Activated CD4-positive, alpha-beta T cell treated with anti-CD3 and anti-CD28 coated beads, Interleukin-2, Interleukin-4, amounts not matched to agents 100 ng/mL and 50 ng/mL, durations not matched to agents 16 hours and 8 hours (primary cell): ENCODE results near the gene FSCN2.

Experiments
- DNase-seq: peaks from one replicate; pipeline ENCODE4 v3.0.0-alpha.2; 2020; ENCODE audit warnings: low spot score

FSCN2 gene

DNA sequence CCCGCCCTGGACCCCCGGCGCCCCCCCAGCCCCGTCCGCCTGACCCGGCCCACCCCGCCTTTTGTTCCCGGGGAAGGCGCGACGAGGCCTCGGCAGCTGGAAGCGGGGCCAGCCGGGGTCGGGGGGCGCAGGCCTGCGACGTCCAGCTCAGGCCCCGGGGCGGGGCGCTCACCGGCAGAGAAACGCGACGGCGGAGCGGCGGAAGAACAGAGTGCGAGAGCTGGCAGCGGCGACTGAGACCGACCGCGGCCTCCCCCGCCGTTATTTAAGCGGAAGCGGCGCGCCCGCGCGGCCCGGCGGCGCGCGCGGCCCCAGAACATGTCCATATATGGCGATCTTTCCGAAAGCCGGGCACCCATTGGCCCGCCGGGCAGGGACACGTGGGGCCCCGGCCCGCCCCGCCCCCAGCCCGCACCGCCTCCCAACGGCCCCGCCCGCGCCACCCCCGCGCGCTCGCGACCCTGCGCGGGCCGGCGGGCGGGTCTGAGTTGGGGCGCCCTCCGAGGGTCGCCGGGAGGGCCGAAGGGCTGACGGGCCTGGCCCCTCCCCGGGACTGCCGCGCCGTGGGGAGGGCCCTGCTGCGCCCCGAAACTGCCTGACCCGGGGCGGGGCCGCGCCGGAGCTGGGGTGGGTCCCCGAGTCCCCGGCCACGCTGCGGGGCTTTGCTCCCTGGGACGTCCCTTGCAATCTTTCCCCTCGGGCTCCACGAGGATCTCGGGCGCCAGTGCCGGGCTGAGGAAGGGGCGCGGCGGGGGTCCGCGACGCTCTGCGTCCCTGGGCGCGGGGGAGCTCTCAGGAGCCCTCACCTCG is 15.4 kb upstream of the FSCN2 start, which contains the start of gene ACTG1:
ACTG1 (minus strand) TSS at position 238 of the 810 bp plus-strand sequence. CDS start 445 bp downstream, outside the sequence.
- peak; percentile 95 for DNase-seq

DNA sequence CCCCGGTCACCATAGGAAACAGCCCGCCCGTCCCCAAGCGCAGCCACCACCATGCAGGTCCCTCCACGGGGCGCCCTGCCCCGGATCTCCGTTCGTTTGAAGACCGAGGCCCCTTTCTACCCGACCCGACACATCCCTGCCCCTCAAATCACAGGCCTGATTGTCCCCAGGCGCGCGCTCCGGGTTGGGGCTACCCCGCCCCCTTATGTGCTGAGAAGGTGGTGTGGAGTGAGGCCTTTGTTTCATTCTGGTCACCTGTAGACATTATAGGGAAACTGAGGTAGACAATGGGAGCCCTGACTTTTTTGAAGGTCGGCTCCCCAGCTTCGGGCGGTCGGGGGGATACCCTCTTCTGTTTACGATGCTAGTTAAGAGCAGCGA is 14.8 kb upstream of the FSCN2 start:
- DNase-seq = peak; percentile 72

DNA sequence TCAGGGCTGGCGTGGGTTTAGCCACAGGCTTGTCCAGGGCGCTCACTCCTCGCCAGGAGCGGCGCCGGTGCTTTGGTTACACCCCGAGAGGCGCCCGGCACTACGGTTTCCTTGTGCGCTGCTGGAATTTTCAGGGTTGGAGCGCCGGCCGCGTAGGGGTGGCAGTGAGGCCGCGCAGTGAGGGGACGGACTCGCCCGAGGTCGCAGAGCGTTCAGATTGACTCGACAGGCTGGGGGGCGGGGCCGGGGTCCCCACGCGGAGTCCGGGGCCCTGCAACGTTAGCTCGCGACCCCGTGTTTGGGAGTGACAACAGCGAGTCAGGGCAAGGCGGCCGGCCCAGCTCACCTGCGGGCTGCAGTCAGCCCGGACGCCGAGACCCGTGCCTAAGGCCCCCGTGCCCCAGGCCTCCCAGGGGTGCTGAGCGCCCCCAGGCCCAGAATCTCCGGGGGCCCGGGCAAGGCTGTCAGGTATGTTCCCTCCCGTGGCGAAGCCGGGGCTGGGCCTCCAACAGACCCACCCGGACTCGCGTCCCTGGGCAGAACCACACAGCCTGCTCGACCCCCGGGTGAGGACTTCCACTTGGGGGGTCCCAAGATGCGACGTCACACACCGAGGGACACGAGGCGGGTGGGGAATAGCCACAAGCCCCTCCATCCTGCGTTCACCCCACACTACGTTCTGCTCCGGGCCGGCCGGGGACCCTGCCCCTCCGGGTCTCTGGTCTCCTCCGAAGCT is 14.3 kb upstream of the FSCN2 start:
- DNase-seq = peak; percentile 60

DNA sequence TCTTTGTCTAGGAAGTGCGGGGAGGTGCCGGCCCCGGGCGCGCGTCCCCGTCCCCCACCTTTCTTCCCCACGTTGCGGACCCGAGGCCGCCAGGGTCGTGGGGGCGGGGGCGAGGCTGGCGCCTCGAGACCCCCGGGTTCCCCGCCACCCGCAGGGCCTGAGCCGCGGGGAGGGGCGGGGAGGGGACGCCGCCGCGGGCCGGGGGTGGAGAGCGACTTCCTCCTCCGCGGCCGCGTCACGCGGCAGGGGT is 13.8 kb upstream of the FSCN2 start:
- DNase-seq = no peak

DNA sequence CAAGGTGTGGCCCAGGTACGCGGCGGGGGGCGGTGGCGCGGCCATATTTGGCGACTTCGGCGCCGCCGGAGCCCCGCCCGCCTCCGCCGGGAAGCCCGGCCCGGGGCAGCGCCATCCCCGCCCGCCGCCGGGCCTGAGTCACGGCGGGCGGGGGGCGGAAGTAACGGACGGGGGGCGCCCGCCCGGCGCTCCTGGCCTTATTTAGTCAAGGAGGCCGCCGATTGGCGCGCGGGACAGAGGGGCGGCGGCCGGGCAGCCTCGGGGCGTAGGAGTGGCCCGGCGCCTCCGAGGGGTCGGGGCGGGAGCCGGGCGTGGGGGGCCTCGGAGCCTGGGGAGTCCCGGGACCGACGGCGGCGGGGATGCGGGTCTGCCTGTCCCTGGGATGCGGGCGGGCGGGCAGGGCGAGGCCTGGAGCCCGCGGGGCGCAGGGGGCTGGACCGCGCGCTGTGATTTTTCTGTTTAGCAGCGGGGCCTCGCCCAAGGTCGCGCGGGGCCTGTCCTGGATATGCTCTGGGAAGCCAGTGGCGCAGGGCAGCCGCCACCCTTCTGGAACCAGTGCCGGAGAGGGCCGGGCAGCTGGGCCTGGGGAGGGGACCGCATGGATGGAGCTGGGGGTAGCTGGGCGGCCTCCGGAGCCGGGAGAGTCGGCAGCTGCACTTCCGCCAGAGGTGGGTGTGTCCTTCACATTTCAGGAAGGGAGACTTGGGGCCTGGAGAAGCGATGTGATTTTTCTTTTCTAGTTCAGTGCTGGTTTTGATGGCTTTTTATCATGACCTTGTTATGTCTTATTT is 13.2 kb upstream of the FSCN2 start:
- DNase-seq = peak; percentile 69

DNA sequence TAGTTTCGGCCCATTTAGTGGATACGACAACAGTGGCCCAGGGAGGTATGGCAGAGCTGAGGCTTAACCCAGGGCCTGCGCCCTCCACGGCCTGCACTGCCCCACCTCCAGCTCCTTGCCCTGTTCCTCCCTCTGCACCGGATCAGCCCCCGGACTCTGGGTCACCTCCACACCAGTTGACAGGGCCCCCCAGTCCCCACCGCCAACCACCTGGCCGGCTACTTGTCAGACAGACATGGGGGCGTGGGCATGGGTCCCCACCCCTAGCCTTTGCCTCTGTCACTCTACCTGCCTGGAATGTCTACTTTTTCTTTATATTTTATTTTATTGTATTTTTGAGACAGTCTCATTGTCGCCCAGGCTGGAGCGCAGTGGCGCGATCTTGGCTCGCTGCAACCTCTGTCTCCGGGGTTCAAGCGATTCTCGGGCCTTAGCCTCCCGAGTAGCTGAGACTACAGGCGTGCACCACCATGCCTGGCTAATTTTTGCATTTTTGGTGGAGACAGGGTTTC is 12.6 kb upstream of the FSCN2 start:
- no peak for DNase-seq

DNA sequence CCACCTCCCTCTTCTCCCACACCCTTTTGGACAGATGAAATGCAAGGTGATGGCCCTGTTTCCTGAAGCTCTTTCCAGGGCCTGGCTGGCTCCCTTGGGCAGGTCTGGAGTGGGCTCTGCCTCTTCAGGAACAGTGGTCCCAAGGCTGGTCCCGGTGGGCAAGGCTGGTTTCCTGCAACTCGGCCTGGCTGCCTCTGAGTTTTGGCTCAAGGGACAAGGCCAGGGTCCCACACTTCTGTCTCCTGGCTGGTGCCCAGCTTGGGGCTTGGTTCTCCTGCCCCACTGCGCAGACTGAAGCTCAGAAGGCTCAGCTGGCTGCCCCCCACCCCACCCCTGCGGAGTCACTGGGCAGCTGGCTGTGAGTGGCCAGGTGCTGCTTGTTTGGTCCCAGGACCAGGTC is 11.7 kb upstream of the FSCN2 start:
- DNase-seq = no peak

DNA sequence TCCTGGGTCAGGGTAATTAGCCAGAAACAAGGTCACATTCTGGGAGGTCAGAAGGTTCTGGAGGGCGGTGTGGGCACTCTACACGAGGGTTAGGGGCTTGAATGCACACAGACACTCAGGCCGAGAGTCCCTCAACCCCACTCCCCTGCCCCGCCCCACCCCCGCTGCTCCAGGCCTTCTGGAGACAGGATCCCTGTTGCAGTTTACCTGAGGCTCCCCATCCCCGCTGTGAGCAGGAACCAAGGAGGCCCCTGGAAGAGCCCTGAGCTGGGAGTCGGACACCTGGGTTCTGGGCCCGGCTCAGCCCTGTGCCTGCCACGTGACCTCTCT is 11.2 kb upstream of the FSCN2 start:
- DNase-seq = no peak

DNA sequence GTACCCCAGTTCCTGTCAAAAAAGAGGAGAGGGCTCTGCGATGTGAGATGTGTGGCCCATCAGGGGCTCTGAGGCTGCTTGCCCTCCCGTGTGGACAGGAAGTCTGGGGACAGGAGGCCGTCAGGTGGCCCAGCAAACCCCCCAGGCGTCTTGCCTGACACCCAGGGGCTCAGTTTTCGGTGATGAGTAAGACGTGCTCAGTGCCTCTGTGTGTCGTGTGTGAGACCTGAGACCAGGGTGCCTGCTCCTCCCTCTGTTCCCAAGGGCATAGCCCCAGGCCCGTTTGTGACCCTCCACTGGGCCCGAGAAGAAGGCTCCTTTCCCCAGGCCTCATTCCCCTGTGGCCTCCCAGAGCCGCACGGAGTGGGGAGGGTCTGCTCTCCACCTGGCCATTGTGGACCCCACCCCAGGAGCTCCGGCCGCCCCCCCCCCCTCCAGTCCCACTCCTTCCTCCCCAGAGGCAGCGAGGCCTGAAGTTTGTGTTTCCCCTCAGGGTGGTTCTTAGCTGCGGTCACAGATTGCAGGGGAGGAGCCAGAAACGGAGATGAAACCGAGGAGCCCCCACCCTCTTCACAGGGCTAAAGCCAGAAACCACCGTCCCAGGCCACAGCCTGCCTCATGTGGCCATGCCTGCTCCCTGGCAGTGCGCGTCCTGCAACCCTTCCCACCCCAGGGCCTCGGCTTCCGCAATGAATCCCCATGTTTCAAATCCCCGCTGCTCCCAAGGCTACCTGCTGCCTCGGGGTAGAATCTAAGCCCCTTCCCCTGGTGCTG is 10.7 kb upstream of the FSCN2 start:
- DNase-seq = no peak

DNA sequence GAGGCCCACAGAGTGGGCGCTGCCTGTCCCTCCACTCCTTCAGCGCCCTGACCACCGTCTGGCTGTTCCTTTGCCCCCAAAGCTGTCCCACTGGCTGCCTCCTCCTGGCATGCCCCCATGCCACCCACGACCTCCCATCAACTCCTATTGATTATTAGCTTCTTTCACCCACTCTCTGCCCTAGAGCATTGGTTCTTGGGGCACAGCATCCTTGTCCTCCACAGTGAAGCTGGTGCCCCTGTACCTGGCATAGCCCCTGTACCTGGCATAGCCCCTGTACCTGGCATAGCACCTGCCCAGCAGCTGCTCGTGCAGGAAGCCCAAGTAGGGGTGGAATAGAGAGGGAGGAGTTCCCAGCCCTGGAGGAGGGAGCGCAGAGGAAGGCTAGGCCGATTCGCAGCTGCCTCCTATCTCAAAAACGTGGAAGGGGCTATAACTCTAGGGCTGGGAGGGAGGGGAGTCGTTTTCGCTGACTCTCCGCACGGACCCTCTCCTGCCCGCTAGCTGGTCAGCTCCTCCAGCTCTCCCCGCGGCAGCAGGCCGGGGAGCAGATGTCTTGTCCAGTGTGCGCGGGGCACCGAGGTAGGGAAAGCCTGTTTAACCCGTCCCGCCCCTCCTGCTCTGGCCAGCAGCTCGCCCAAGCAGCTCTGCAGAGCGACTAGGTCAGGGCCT is 9.9 kb upstream of the FSCN2 start:
- no peak for DNase-seq

DNA sequence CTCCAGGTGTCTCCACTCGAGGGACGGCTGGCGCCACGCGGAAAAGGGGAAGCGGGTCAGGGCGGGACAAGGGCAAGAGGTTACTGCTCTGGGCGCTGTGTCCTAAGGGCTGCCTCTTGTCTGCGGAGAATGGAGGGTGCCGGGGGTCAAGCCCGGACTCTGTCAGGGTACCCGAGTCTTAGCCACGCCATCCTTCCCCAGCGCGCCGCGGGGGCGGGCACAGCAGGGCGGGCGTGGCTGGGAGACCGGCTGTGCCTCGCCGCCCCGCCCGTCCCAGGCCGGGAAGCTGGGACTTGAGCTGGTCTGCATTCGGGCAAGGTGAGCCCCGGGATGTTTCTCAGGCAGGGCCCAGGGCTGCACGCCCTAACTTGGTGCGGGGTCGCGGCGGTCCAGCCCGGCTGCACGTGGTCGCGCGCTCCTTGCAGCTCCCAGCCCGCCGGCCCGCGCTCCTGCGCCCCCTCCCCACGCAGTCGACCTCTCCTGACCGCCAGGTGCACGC is 9.3 kb upstream of the FSCN2 start:
- no peak for DNase-seq

DNA sequence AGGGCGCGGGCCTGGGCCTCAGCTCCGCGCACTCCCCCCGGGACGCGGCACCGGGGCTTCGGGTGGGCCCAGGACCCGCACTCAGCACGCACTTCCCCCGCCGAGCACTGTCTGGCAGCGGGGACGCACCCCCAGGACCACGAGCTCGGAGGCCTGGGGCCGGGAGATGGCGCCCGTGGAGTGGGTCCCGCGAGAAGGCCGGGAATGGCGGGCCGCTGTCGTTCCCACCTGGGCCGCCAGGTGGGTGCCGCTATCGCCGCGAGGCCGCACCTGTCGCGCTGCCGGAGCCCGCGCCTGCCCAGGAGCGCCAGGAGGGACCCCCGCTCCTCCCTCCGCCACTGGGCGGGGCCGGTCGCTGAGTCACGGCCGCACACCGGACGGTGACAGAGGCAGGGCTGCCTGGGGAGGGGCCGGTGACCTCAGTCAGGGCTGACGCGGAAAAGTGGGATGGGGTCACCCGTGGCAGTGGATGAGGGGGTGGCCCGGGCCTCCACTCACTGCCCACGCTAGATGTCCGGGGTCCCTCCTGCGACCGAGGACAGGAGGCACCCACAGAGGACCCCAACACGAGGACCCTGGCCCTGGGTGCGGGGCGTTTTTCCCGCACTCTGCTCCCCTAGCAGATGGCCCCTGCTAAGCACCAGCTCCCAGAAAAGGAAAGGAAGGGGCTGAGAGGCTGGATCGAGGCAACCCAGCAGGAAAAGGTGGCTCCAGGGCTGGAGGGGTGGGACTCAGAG is 8.7 kb upstream of the FSCN2 start:
- no peak for DNase-seq

DNA sequence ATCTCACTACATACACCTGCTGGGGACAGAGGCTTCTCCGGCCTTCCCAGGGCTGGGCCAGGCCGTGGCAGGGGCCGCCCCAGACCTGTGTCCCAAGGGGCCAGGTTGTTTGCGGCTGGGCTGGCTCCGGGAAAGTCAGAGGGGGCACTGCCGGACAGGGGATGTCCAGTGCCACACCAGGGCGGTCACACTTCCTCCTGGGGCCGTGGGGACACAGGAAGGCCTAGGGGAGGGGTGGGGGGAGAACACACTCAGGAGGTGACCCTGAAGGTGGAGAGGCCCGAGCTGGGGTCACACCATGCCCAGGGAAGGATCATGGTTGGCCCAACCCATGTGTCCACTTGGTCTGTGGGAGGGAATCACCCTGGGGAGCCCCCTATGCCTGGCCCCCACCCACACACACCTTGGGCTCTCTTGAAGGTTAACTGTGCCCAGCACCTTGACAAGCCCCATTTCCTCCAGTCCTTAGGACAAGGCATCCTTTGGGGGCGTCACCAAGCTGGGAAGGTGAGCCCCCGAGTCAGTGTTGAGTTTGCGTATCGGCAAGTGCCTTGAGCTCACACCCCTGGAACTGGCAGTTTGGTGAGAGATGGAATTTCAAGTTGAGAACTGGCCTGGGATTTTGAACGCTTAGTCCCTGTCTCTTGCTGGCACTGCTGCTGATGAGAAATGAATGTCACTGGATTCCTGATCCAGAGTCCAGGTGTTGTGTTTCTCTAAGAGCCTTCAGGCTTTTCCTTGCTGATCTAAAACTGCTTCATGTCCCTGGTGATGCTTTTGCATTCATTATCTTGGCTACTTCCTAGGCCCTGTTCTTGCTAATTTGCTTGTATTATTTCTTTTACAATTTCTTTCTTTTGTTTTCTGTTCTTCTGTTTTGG is 7.9 kb upstream of the FSCN2 start:
- DNase-seq = no peak

DNA sequence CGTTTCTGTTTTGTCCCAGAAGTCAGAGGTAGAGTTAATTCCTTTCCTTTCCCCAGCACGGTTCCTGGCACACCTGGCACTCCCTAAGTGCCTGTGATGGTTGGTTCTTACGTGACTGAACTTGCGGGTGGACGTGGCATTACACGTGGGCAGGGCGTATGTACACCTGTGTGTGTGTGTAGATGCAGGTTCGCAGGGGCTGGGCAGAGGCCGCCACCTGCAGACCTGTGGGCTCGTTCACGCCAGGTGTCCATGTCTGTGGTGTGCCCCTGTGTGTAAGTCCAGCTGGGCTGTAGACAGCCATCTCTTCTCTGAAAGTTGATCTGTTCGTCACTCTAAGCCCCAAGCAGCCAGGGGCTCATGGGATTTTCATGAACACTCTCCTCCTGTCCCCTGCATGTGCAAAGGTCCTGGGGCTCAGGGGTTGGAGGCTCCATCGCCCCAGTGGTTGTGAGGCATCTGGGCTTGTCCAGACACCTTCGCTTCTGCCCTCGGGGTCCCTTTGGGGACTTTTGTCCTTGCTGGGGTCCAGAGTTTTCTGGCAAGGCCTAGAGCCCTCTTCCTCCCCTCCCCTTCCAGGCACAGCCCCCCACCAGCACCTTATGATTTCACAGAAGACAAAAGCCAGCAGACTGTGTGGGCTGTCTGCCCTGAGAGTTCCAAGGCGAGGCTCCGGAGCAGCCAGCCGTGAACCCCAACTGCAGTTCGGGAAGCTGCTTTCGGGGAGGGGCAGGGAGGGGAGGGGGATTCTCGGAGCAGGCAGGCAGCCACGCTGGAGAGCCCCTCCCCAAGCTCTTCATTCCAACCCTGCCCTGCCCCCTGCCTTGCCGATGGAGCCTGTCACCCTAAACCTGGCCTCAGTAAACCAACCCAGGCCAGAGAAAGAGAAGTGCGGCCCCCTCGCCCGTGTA is 5.4 kb upstream of the FSCN2 start:
- DNase-seq = no peak

DNA sequence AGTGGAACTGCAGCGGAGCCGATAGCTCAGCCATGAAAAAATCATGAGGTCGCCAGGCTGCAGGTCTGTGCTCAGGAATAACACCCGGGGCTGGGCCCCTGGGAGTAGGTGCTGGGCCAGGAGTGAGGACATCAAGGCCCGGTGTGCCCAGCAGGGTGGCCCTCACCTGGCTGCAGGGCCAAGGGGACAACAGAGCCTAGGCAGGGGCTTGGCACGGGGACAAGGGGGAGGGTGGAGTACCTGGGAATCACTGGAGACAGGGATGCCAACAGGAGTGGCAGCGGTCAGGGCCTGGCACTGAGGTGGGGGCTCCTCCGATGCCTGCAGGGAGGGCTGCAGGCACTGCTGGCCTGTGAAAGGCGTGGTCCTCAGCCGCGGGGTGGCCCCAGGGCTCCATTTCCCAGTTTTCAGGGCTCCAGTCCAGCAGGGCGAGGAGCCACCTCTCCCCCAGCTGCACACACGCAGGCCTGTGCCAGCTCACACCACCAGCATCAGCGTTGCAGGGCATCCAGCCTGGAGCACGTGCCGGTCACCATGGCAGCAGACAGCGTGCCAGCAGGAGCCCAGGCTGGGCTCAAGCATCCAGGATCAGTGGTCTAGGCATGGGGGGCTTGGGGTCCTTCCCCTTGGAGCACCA is 4.7 kb upstream of the FSCN2 start:
- DNase-seq = no peak

DNA sequence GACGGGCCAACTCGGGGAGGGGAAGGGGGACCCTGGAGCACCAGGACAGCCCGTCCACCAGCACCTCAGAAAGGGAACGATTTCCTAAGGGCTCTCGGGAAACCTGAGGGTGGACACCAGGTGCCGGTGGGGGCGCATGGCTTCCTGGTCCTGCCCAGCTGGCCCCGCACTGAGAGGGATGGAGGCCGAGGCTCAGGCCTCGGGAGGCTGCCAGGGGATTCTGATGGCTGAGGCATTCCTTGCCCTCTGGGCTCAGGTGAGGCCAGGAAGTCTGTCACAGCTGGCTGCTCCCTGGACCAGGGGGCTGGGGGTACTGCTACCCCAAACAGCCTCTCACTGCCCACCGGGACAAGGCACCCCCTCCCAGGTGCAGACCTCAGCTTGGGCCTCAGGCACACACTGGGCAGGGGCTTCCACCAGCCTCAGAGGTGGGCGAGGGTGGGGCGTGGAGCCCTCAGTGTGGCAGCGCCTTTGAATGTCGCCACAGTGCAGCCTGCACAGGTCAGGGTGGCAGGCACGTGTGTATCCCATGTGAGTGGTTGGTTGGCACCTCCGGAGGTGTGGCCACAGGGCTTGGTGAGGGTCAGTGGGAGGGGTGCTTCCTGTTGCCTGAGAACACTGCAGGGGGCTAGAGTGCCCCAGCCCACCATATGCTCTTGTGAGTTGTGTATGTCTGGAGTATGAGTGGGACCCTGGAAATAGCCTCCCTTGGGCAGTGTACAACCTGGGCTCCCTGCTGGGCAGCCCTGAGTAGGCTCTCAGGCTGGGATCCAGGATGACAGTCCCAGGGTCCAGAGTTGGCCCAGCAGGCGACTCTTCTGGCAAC is 3.9 kb upstream of the FSCN2 start:
- no peak for DNase-seq

DNA sequence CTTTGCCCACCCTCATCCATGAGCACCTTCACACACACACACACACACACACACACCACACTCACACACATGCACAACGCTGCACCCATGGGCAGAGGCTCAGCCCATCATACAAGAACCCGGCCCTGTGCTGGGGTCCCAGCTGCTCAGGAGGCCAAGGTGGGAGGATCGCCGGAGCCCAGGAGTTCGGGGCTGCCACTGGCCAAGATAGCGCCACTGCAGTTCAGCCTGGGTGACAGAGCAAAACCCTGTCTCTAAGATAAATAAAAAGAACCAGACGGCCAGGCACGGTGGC is 3.4 kb upstream of the FSCN2 start:
- no peak for DNase-seq
